Globus pallidus (tissue), 1 donor: ENCODE results near the gene AP1G2.
A peak's percentile ranks its signal among the peaks of the same experiment; 100 is the strongest.

ENCODE experiments used
- DNase-seq: peaks from one replicate; pipeline ENCODE4 v3.0.0-alpha.2; 2015; ENCODE audit warnings: low spot score

AP1G2 gene

DNA sequence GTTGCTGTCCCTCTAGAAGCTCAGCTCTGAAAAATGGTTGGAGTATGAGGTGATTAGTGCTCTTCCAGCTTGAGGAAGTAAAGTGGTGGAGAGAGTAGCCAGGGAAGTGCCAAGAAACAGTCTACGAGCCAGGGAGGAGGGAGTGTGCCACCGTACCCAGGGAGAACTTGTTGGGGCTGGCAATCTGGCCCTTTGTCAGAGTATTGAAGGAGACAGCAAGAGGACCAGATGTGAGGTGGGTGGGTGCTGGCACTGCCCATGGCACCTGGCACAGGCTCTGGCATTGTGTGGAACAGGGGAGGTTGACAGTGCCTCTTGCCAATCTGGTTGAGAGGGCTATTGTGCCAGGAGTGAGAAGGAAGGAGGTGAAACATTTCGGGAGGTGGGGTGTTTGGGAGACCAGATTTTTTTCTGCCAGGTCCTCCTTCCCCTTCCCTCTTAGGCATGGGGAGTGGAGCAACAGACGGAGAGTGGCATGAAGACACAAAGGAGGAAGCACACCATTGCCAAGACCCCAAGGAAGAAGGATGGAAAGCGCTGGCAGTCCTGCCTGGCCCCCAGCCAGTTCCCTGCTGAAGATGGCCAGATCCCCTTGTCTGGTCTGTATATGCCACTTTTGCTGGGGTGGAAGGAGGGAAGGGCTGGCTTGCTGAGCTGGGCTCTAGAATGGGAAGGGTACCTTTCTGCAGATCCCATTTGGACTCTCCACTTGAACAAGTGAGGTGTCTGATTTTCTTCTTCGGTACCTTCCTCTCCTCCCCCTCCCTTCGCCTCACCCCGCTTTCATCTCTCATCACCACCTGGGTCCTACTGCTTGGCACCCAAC is 53.6 kb downstream of the AP1G2 start:
- DNase-seq, result peak; percentile 73

DNA sequence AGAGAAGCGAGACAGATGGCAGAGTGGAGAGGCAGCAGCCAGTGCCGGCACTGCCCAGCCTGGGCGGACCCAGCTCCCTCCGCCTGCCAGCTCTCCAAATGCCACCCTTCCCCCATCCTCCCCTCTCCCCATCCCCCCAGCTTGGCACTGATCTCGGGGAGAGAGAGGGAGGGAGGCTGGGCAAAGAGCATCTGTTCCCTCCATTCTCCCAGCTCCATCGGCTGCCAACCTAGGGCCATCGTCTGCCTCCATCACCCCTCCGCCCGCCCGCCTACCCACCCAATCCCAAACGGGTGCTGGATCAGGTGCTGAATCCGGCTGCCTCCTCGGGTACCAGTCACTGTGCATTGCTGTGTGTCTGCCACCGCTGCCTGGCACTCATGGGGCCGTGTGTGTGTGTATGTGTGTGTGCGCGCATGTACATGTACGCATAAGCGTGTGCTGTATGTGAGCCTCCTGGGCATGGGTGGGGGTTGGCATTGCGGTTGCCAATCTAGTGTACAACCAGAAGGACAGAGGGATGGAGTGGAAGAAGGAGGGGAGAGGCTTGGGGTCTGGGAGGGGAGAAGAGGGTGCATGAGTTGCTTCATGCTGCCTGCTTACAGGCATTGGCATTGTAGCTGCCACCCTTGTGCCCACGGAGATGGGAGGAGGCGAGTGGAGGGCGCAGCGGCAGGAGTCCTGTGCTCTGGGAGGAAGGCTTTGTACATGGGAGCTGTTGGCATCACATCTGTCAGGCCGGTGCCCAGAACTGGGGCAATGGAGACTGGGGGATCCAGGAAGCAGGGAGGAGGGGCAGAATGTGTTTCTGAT is 54.4 kb downstream of the AP1G2 start:
- peak; percentile 95 for DNase-seq

DNA sequence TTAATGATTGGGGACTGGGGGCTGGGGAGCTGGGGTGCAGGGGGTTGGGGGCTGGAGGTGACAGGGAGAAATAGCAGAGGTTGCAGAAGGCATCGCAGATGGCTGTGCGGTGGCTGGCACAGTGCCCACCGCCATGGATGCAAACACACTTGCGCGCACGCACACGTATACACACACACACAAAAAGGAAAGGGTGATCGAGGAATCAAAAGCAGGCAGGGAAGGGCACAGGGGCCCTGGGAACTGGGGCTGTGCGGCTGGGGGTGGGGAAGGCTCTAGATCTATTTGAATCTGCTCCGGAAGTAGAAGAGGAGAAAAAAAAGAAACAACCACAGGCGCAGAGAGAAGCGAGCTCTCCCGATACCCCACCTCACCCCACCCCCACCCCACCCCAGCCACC is 55.4 kb downstream of the AP1G2 start:
- DNase-seq, result peak; percentile 43
